HG03139 (cell line): ENCODE results near the gene KRT13.
"Not testable (repeated sequence)": the region's sequence is repeated elsewhere in the genome, so short reads cannot be mapped to it uniquely, and the experiment has no call there.

ENCODE experiments used
- ATAC-seq: cut with Tn5 transposase; IDR thresholded peaks from one replicate; pipeline ENCODE4 v1.9.1; 2021; ENCODE audit not compliant: unreplicated experiment

Gene KRT13

GRCh38 chr17:41505007-41505808 is at the start of gene KRT13:
Gene KRT13, minus strand, starts transcription at chr17:41505612. Its CDS starts 62 bp downstream, at chr17:41505550.
- no peak for ATAC-seq

DNA sequence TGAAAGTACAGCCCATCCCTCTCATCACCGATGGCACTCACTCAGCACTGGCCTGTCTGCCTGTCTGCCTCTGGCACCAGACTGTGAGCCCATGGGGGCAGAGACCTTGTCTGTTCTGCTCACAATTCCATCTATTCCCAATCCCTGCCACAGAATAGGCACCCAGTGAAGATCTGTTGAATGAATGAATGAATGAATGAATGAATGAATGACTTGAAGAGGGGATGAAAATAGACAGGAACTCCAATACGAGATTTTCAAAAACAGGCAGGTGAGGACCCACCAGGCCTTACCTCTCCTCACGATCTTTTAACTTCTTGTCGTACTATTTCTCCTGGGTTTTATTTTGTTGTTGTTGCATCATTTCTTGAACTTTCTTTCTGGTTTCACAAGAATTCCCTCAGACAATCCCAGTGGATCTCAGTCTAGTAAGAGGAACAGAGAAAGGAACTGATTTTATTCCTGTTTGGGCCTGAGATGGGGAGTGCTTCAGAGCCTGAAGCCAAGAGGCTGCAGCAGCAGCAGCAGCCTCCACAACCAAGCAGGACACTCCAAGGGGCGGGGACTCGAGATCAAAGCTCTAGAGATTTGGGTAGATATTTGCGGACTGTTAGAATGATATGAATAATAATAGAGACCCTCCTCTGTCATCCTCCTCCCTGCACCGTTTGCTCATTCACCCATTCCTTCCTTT is 48.7 kb upstream of the KRT13 start:
- no peak for ATAC-seq

- no peak for ATAC-seq
Measured at GRCh38 chr17:41553176-41553575, 47.8 kb upstream of the KRT13 start.

GRCh38 chr17:41552455-41552854 is 47.0 kb upstream of the KRT13 start:
- ATAC-seq: no peak

- ATAC-seq: no peak
Measured at GRCh38 chr17:41551365-41551764, 46.0 kb upstream of the KRT13 start.

- ATAC-seq: no peak
Measured at GRCh38 chr17:41549596-41550039, 44.2 kb upstream of the KRT13 start.

DNA sequence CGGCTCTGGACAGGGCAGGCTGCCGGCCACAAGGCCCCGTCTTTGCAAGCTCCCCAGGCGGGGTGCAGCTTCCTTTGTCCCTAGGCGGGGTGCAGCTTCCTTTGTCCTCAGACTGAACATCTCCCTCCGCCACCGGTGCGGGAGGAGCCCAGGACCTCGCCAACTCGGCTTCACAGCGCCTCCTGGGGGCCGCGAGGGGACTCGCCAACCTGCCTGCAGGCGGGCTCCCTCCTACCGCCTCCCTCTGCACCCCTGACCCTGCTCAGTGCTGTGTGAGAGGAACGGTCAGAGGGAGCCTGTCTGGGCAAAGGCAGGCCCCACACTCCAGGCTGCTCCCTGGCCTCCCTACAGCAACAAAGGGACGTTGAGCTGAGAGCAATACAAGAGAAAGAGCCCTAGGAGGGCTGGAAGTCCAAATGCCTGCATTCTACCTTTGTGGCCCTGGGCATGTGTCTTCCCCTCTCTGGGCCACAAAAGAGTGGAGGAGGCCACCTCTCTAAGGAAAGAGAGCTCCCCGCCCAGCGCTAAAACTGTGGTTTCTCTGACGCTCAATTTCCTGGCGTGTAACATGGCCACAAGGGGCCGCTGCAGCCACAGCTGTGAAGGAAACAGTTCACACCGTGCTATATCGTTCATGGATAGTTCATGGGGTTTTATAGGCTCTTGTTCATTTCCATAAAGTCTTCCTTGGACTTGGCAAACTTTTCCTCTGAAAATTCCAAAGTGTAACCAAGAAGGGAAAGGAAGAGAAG is 43.6 kb upstream of the KRT13 start:
- ATAC-seq: no peak

- no peak for ATAC-seq
Measured at GRCh38 chr17:41547921-41548843, 42.8 kb upstream of the KRT13 start.

GRCh38 chr17:41547378-41547841 is 42.0 kb upstream of the KRT13 start:
- ATAC-seq: no peak

- ATAC-seq: no peak
Measured at GRCh38 chr17:41546819-41547218, 41.4 kb upstream of the KRT13 start.

DNA sequence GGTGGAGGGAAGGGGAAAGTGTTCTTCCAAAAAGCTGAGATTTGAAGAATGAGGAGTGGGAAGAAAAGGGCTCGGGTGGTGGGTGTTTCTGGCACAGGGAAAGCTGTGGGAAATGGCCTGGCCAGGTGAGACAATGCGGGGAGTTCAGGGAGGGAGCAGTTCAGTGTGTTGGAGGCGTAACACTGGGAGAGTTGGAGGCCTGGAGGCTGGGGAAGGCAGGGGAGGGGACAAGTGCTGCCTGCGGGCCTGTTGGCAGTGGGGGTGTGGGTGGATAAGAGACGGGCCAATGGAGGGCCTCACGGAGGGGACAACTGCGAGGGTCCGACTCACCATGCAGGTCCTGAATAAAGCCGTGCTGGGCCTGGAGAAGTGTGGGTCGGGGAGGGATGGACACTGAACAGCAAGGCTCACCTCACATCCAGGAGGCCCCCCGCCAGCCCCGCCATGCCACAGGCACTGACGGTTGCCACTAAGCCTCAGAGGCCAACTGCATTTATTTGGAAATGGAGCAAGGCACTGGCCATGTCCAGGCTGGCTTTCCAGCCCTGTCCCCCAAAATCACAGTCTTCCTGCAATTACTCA is 40.5 kb upstream of the KRT13 start:
- ATAC-seq: no peak

- ATAC-seq: no peak
Measured at GRCh38 chr17:41544935-41545334, 39.5 kb upstream of the KRT13 start.

- ATAC-seq: no peak
Measured at GRCh38 chr17:41544491-41544892, 39.1 kb upstream of the KRT13 start.

DNA sequence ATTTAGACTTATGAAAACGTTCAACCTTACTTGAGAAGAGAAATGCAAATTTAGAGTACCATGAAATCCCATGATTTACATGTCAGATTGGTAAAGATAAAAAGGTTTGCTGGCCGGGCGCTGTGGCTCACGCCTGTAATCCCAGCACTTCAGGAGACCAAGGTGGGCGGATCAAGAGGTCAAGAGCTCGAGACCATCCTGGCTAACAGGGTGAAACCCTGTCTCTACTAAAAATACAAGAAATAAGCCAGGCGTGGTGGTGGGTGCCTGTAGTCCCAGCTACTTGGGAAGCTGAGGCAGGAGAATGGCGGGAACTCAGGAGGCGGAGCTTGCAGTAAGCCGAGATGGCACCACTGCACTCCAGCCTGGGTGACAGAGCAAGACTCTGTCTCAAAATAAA is 37.4 kb upstream of the KRT13 start:
- ATAC-seq: not testable (repeated sequence)

- ATAC-seq: no peak
Measured at GRCh38 chr17:41542357-41542756, 36.9 kb upstream of the KRT13 start.

DNA sequence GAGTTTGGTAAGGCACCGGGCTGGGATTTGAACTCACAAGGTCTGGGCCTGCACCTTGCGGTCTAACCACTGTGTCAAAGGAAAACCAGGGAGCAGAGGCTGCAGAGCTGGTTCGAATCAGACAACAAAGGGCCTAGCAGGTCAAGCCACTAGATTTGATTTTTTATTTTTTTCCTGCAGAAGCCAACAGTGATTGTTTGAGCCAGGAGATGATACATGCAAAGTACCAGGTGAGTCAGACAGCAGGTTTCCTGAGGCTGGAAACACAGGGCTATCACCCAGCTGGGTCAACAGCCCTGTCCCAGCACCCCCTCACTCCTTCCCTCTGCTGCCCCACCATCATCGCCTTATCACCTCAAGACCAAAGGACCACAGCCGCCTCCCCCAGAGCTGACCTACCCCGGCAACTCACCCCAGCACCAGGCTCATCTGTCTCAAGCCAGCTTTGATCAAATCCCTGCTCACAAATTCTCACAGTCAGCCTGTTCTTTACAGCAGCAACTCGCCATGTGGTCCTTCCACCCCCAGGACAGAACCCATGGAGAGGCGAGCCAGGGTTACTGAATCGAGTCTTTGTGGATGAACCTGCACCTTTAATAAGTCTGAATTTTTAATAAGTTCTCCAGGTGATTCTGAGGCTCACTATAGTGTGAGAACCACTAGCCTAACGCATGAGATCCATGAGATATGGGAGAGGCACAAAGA is 35.7 kb upstream of the KRT13 start:
- no peak for ATAC-seq

- ATAC-seq: no peak
Measured at GRCh38 chr17:41539979-41540701, 34.7 kb upstream of the KRT13 start.

- ATAC-seq: no peak
Measured at GRCh38 chr17:41539071-41539492, 33.7 kb upstream of the KRT13 start.

DNA sequence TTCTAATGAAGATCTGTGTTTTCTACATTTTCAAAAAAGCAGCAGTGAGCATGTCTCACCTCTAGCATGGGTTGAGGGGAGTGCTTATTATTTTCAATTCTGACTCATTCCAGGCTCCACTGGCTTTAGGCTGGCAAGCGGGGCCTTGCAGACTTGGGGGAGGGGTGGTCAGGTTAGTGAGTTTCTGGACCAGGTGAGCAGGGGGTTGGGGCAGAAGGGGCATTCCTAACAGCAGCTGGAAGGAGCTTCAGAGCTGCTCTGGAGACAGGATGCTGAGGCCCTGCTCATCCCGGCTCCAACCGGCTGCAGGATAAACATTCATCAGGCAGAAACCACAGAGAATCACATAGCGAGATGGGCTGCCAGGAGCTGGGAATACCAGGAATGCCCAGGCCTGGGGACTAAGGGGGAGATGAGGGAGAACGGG is 33.2 kb upstream of the KRT13 start:
- no peak for ATAC-seq
